Natural killer cell (primary cell): ENCODE measurements around the gene IRAK1. TPM values are rescaled to one million over a fixed set of nuclear protein-coding genes. Genes with fewer than 3 reads are reported as not detected.
A peak's percentile ranks its signal among the peaks of the same experiment; 100 is the strongest.

Experiments
- ATAC-seq, 3 donors: fragments of 150-1000 bp in 2 of 3; fragments of 200-7000 bp in 1 of 3; cut with Tn5 transposase; 1 replicate in 1 of 3; 2 replicates in 2 of 3; pipeline ENCODE4 v1.10.0; 2021; ENCODE audit warnings: mild to moderate bottlenecking in 2 of 3, moderate library complexity in 2 of 3
- DNase-seq, 2 donors: peaks; one replicate each; pipeline versions ENCODE4 v3.0.0 to v3.0.0-alpha.2; 2013 to 2021; ENCODE audit warnings: mixed read lengths in 1 of 2
- H3K27ac ChIP-seq: one replicate; pipeline ENCODE4 v1.5.1; 2013; ENCODE audit warnings: mild to moderate bottlenecking, low read length
- H3K27me3 ChIP-seq: one replicate; pipeline ENCODE4 v1.6.1; 2013; ENCODE audit warnings: low read length; ENCODE audit not compliant: control insufficient read depth, insufficient read depth
- H3K36me3 ChIP-seq: one replicate; pipeline ENCODE4 v1.6.1; 2013; ENCODE audit warnings: low read length; ENCODE audit not compliant: control insufficient read depth, insufficient read depth
- H3K4me1 ChIP-seq: one replicate; pipeline ENCODE4 v1.6.1; 2013; ENCODE audit warnings: low read length; ENCODE audit not compliant: control insufficient read depth, insufficient read depth
- H3K4me3 ChIP-seq: one replicate; pipeline ENCODE4 v1.5.1; 2013; ENCODE audit warnings: low read length
- H3K9me3 ChIP-seq: one replicate; pipeline ENCODE4 v1.6.1; 2013; ENCODE audit warnings: low read length; ENCODE audit not compliant: control insufficient read depth, insufficient read depth
- H3K27ac Mint-ChIP-seq, 2 donors: one replicate each; pipeline ENCODE4 v1.8.0; 2022; ENCODE audit warnings: mild to moderate bottlenecking in 2 of 2, mixed read lengths in 2 of 2, moderate library complexity in 1 of 2
- H3K27me3 Mint-ChIP-seq, 2 donors: one replicate each; pipeline ENCODE4 v1.8.0; 2022; ENCODE audit warnings: low read depth in 2 of 2, mixed read lengths in 2 of 2
- H3K36me3 Mint-ChIP-seq: one replicate; pipeline ENCODE4 v1.8.0; 2022; ENCODE audit warnings: mixed read lengths
- H3K4me1 Mint-ChIP-seq, 2 donors: one replicate each; pipeline ENCODE4 v1.8.0; 2022; ENCODE audit warnings: mixed read lengths in 2 of 2
- H3K4me3 Mint-ChIP-seq: one replicate; pipeline ENCODE4 v1.8.0; 2022; ENCODE audit warnings: mild to moderate bottlenecking, moderate library complexity, mixed read lengths
- H3K9me3 Mint-ChIP-seq, 2 donors: one replicate each; pipeline ENCODE4 v1.8.0; 2022; ENCODE audit warnings: mixed read lengths in 2 of 2
- CTCF ChIP-seq: fragments of 200-600 bp; IDR thresholded peaks from one replicate; pipeline ENCODE4 v1.8.0; 2022; ENCODE audit warnings: antibody characterized with exemption
- WGBS: methylation state at CpG from one replicate; pipeline ENCODE4 v1.1.7; 2013; ENCODE audit warnings: missing lambda C conversion rate; ENCODE audit not compliant: insufficient coverage; 5-methylcytosine and 5-hydroxymethylcytosine counted together
- intact Hi-C: fragments of 100-400 bp; cut with micrococcal nuclease; formaldehyde crosslinking; loops from one replicate; pipeline ENCODE4 v1.14.2; 2022
- total RNA-seq, 4 donors: library from RNA; stranded (reverse); fragments of 120-200 nt in 1 of 4; gene quantifications; one replicate each; pipeline versions ENCODE4 v1.2.3 to v1.2.4, GENCODE V29; 2013 to 2022

The IRAK1 gene
- total RNA-seq, 3 donors from 2014 or later (not counting 1 experiment from before 2014, with no cell fraction given): 87.5 to 114 (median 107) TPM

- peak overlapping the region; percentile 100 for H3K4me3 Mint-ChIP-seq
- ATAC-seq (peak; percentile 4 to 14 (median 12)), DNase-seq (peak in 1 of 2 donors; percentile 74)
- WGBS: under 1% methylated on average over 44 of the region's 49 CpGs
- H3K4me1 Mint-ChIP-seq: peaks cover 45 to 52% of the 10 kb centered on the region in 2 donors
- H3K9me3 ChIP-seq: no peaks in the 10 kb centered on the region
- peak overlapping the region; percentile 99 to 100 for H3K27ac Mint-ChIP-seq
- peak overlapping the region; percentile 100 for H3K27ac ChIP-seq
- H3K9me3 Mint-ChIP-seq: no peaks in the 10 kb centered on the region
- intact Hi-C loops: loop anchor here (2.0 kb wide), 1 partner anchor 402 kb away; no protein-coding TSS in a partner anchor
- TF ChIP-seq CTCF: no peak
- no peaks in the 10 kb centered on the region for H3K36me3 ChIP-seq
- peak overlapping the region; percentile 97 for H3K4me3 ChIP-seq
- H3K27me3 Mint-ChIP-seq: no peaks in the 10 kb centered on the region
- H3K4me1 ChIP-seq: peaks cover 62% of the 10 kb centered on the region
- no peaks in the 10 kb centered on the region for H3K36me3 Mint-ChIP-seq
- H3K27me3 ChIP-seq: no peaks in the 10 kb centered on the region
These were observed 49.2 kb downstream of the IRAK1 start for GRCh38 chrX:153970357-153971123.

- Mint-ChIP-seq H3K4me3 (peak overlapping the region; percentile 100), H3K4me1 (peaks cover 45 to 56% of the 10 kb centered on the region in 2 donors), H3K9me3 (no peaks in the 10 kb centered on the region), H3K36me3 (no peaks in the 10 kb centered on the region), H3K27ac (peak overlapping the region; percentile 99 to 100), H3K27me3 (no peaks in the 10 kb centered on the region)
- Histone ChIP-seq H3K27ac (peak overlapping the region; percentile 83), H3K4me1 (peaks cover 67% of the 10 kb centered on the region), H3K4me3 (peak overlapping the region; percentile 97), H3K36me3 (no peaks in the 10 kb centered on the region), H3K27me3 (no peaks in the 10 kb centered on the region), H3K9me3 (no peaks in the 10 kb centered on the region)
- TF ChIP-seq CTCF: no peak
- DNase-seq: no peak
- intact Hi-C loops: loop anchor here (2.0 to 5.0 kb wide), 3 partner anchors 43 to 403 kb away; partner anchors contain the start of genes ARHGAP4 and PLXNB3
- 1% methylated on average over 18 of the region's 26 CpGs for WGBS
- no peak for ATAC-seq
These were observed 49.8 kb downstream of the IRAK1 start for GRCh38 chrX:153969904-153970356.

GRCh38 chrX:153969125-153969903 is 50.4 kb downstream of the IRAK1 start:
- Histone ChIP-seq H3K4me3 (peak overlapping the region; percentile 97), H3K27me3 (no peaks in the 10 kb centered on the region), H3K36me3 (no peaks in the 10 kb centered on the region), H3K27ac (peak overlapping the region; percentile 83), H3K9me3 (no peaks in the 10 kb centered on the region), H3K4me1 (peaks cover 63% of the 10 kb centered on the region)
- DNase-seq (peak in 1 of 2 donors; percentile 29), ATAC-seq (no peak)
- Mint-ChIP-seq H3K4me3 (peak overlapping the region; percentile 100), H3K36me3 (no peaks in the 10 kb centered on the region), H3K27me3 (no peaks in the 10 kb centered on the region), H3K9me3 (no peaks in the 10 kb centered on the region), H3K27ac (peak overlapping the region; percentile 99 to 100), H3K4me1 (peaks cover 41 to 51% of the 10 kb centered on the region in 2 donors)
- no peak for TF ChIP-seq CTCF
- intact Hi-C loops: loop anchor here (5.0 kb wide), 2 partner anchors 42 to 207 kb away; partner anchors contain the start of genes ARHGAP4 and PLXNB3
- 6% methylated on average over 25 of the region's 25 CpGs for WGBS
